ENCODE measurements around the gene TXNDC15.
"Not testable (repeated sequence)": the region's sequence is repeated elsewhere in the genome, so short reads cannot be mapped to it uniquely, and the experiment has no call there.

Gene TXNDC15, protein sequence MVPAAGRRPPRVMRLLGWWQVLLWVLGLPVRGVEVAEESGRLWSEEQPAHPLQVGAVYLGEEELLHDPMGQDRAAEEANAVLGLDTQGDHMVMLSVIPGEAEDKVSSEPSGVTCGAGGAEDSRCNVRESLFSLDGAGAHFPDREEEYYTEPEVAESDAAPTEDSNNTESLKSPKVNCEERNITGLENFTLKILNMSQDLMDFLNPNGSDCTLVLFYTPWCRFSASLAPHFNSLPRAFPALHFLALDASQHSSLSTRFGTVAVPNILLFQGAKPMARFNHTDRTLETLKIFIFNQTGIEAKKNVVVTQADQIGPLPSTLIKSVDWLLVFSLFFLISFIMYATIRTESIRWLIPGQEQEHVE

DNA sequence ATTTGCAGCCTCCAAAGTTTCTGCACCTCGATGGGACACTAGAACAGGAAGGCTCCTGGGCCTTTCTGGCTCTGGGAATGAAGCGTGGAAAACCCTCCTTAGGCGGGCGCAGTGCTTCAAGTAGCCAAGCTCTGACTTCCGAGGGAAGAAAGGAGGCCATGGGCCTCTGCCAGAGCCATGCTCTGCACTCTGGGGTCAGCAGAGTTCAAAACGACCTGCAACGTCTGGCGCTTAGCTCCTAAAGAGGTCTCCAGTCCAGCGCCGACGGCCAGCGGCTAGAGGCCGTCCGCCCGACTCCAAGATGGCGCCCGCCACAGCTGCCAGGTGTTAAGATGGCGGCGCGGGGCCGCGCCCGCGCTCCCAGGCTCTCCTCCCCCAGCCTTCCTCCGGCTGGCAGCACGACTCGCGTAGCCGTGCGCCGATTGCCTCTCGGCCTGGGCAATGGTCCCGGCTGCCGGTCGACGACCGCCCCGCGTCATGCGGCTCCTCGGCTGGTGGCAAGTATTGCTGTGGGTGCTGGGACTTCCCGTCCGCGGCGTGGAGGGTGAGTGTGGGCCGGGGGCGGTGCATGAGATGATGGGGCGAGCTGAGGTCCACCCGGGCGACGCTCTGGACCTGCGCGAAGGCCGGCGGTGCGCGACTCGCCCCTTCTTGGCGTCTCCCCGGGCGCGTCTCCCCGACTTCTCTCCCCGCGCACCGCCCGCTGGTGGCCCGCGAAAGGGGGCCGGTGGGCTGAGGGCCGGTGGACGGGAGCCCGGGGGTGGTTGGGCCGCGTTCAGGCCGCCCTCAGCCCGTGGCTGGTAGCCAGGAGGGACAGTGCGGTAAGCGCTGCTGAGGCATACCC lies at the start of gene TXNDC15:
TSS of gene TXNDC15 (plus strand) at position 385 of the 844 bp plus-strand sequence. CDS start at position 442, 57 bp downstream.
- DNase-seq: peak; percentile 89 to 95 (median 90)

DNA sequence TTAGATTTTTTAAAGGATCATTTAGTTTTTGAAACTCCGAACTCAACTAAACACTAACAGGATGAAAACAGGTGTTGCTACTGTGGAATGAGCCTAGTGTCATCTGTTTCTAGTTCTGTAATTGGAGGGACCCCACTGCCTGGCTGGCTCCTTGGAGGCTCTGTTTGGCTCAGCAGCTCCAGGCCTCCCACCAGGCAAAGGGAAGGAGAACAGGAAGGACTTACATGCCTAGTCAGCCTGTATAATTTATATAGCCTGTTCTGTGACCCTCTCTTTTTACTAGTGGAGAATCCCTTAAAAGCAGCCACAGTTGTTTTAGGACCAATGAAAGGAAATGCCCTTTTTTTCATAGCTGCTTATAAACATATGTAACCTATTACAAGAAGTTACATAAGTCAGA lies 49.5 kb upstream of the TXNDC15 start:
- DNase-seq: no peak

DNA sequence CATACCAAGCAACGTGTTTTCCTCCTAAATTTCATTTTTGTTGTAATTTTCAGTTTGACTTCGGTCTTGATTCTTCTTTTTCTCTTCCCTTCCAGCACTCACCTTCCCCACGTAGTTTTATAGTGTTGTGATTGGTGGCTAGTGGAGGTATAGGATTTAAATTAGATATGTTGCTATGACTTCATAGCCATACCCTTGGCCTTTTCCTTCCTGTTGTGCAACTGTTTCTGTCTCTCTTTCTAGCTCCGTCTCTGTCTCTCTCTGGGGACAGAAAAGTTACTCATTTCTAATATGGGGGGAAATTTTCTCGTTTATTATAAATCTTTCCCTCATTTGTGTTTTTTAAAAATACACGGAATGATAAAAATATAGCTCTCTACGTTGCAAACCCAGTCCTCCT lies 49.0 kb upstream of the TXNDC15 start:
- peak in 1 of 3 donors; percentile 23 for DNase-seq

DNA sequence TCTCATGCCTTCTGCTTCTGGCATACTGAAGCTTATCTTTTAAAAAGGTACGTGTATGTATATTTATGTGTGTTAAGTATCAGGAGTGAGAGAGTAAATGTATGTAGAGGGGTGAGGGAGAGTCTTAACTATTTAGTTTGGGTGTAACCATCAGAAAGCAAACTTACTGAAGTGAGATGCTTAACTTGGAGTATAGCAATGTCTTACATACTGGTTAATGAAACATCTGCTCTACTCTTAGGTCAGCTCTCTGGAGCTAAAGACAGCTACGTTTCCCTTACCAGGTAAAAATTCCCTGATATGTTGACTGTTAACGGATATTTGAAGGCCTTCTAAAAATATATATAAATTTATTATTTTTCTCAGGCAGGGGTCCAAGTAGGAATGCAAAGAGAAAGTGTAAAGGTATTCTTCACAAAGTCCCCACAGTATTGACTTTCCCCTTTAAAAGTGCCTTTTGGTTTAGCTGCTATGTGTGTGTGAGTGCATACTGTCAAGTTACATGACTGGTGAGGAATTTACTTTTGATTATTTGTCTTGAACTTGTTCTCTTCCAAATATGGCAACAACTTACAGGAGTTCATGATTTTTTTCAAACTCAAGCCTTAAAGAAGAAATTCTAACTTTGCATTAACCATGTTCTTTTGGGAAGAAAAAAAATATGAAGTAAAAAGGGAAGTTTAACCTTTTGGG lies 40.7 kb upstream of the TXNDC15 start:
- no peak for DNase-seq

GRCh38 chr5:134835623-134836022 lies 38.5 kb upstream of the TXNDC15 start:
- DNase-seq: no peak

- no peak for DNase-seq
Observed at GRCh38 chr5:134837530-134838181, 36.5 kb upstream of the TXNDC15 start.

DNA sequence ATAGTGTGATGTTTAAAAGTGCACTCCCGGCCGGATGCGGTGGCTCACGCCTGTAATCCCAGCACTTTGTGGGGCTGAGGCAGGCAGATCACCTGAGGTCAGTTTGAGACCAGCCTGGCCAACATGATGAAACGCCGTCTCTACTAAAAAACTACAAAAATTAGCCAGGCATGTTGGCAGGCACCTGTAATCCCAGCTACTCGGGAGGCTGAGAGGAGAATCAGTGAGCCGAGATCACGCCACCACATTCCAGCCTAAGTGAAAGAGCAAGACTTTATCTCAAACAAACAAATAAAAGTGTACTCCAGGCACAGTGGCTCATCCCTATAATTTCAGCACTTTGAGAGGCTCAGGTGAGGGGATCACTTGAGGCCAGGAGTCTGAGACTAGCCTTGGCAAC lies 35.8 kb upstream of the TXNDC15 start:
- DNase-seq: not testable (repeated sequence)

DNA sequence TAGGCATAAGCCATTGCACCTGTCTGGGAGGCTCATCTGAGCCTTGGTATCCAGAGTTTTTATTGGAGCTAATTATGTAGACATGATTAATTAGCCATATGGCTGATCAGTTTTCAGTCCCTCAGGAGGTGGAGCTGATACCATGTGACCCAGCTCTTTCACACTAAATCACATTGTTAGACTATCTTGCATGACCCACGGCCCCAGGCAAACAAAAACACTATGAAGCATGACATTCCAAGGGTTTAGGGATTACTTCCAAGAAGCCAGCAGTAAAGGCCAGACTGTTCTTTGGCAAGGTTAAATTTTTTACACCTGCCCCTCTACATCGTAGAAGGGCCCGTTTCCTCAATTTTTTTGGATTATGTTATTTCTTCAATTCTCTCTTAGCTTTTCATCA lies 33.4 kb upstream of the TXNDC15 start:
- no peak for DNase-seq

GRCh38 chr5:134844252-134844651 lies 29.9 kb upstream of the TXNDC15 start:
- no peak for DNase-seq

DNA sequence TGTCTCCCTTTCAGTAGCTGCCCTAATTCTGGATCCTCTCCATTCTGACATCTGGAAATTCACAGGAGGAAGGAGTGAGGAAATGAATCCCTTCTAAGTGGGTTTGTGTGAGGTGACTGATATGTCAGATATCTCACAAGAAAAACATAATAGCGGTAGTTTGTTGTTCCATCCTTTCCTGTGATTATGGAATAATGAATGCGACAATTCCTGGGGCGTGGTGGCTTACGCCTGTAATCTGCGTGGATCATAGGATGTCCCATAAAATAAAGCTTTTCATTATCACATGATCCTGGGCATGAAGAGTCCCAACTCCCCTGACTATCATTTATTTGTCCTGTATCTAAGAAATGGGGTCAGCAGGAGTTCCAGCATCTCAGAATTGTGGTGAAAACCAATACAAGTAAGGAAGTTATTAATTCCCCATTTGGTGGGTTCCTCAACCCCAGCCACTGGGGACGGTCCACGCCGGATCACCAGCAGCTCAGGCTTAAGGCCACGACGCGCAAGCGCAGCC lies 28.8 kb upstream of the TXNDC15 start:
- DNase-seq: no peak

GRCh38 chr5:134845852-134846640 lies 28.1 kb upstream of the TXNDC15 start, which contains the start of gene C5orf24:
C5orf24 (plus strand) TSS chr5:134845968; CDS start chr5:134854901, 8,933 bp downstream.
- peak; percentile 95 to 97 (median 96) for DNase-seq

GRCh38 chr5:134846641-134846960 lies 27.6 kb upstream of the TXNDC15 start:
- DNase-seq: peak in 2 of 3 donors; percentile 40 to 43

GRCh38 chr5:134849434-134849933 lies 24.7 kb upstream of the TXNDC15 start:
- DNase-seq: not testable (repeated sequence)

GRCh38 chr5:134851307-134851923 lies 22.8 kb upstream of the TXNDC15 start:
- DNase-seq: peak; percentile 55 to 65 (median 58)

DNA sequence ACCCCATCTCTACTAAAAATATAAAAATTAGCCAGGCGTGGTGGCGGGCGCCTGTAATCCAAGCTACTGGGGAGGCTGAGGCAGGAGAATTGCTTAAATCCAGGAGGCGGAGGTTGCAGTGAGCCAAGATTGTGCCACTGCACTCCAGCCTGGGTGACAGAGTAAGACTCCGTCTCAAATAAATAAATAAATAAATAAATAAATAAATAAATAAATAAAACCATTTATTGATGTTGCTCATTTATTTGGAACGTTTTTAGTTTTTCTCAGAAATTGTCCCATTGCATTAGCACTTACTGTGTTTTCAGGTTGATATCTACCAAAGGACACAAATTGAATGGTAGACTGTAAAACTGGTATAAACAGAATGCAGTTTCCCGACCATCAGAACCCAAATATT lies 17.7 kb upstream of the TXNDC15 start:
- DNase-seq: not testable (repeated sequence)

DNA sequence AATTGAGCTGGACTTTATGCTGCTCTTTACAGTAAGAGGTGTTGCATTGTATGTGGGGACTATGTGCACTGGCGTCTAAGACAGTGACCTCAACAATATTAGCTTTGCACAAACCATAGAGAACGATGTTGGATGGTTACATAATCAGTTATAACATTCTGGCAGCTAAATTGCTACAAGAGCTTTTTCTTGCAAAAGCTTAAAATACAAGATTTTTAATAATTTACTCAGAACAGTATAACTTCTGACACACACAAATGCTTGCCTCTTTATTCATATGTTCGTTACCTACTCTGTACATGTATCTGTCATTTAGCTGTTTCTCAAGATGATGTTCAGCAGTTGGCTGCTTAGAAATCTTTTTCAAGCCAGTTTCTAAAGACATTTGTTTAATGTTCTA lies 16.8 kb upstream of the TXNDC15 start:
- DNase-seq: no peak

DNA sequence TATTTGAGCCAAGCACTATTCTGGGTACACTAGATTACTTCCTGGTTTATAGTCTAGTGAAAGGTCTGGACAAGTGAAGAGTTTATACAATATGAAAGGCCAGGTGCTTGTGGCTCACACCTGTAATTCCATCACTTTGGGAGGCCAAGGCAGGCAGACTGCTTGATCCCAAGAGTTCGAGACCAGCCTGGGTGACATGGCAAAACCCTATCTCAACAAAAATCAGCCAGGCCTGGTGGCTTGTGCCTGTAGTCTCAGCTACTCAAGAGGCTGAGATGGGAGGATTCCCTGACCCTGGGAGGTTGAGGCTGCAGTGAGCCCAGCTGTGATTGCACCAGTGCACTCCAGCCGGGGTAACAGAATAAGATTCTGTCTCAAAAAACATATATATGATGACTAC lies 9.5 kb upstream of the TXNDC15 start:
- no peak for DNase-seq

- no peak for DNase-seq
Observed at GRCh38 chr5:134873494-134873893, 677 bp upstream of the TXNDC15 start.

GRCh38 chr5:134874831-134875655 lies 872 bp downstream of the TXNDC15 start:
- peak; percentile 41 to 49 (median 42) for DNase-seq

- no peak for DNase-seq
Observed at GRCh38 chr5:134877159-134877558, 3.0 kb downstream of the TXNDC15 start.

Data from suppressor macrophage treated with lipopolysaccharide for 1 hour (primary cell).